Tibial nerve (tissue), 4 donors: ENCODE data around the gene SMAD6. TPM values are rescaled to one million over a fixed set of nuclear protein-coding genes. Genes with fewer than 3 reads are reported as not detected.
A peak's percentile ranks its signal among the peaks of the same experiment; 100 is the strongest.

Experiments used
- DNase-seq, 2 donors: peaks; one replicate each; pipeline ENCODE4 v3.0.0-alpha.2; 2019; ENCODE audit warnings: low spot score in 2 of 2
- H3K27ac ChIP-seq, 4 donors: fragments of 200-600 bp; sonication (generic) in 3 of 4; one replicate each; pipeline ENCODE4 v1.5.1; 2017 to 2019; ENCODE audit warnings: mild to moderate bottlenecking in 1 of 4
- H3K27me3 ChIP-seq, 2 donors: fragments of 200-600 bp; sonication (generic) in 1 of 2; one replicate each; pipeline versions ENCODE4 v1.5.1 to v1.6.0; 2017 to 2019
- H3K36me3 ChIP-seq, 3 donors: fragments of 200-600 bp; sonication (generic); one replicate each; pipeline ENCODE4 v1.5.1; 2018 to 2019
- H3K4me1 ChIP-seq, 4 donors: fragments of 200-600 bp; sonication (generic) in 3 of 4; one replicate each; pipeline ENCODE4 v1.5.1; 2017 to 2019
- H3K4me3 ChIP-seq, 4 donors: fragments of 200-600 bp; sonication (generic) in 3 of 4; one replicate each; pipeline ENCODE4 v1.5.1; 2017 to 2019; ENCODE audit warnings: mild to moderate bottlenecking in 1 of 4, moderate library complexity in 1 of 4
- H3K9me3 ChIP-seq, 4 donors: fragments of 200-600 bp; sonication (generic) in 3 of 4; one replicate each; pipeline ENCODE4 v1.5.1; 2017 to 2019
- CTCF ChIP-seq, 5 experiments: fragments of 200-600 bp in 3 of 5; fragments of 450-650 bp in 2 of 5; sonication (generic) in 3 of 5; IDR thresholded peaks; one replicate each; pipeline ENCODE4 v1.5.1; 2016 to 2019; ENCODE audit warnings: antibody characterized with exemption in 5 of 5, mild to moderate bottlenecking in 3 of 5, moderate library complexity in 2 of 5
- EP300 ChIP-seq, 2 donors: sonication (generic); formaldehyde crosslinking; IDR thresholded peaks; one replicate each; pipeline ENCODE4 v1.6.1; 2017; ENCODE audit warnings: antibody characterized with exemption in 2 of 2, mild to moderate bottlenecking in 1 of 2
- POLR2A ChIP-seq, 2 donors: fragments of 450-650 bp; IDR thresholded peaks; one replicate each; pipeline ENCODE4 v1.6.1; 2017; ENCODE audit warnings: antibody characterized with exemption in 2 of 2, mild to moderate bottlenecking in 2 of 2, moderate library complexity in 2 of 2
- WGBS, 2 donors: methylation state at CpG; one replicate each; pipeline ENCODE4 v1.1.5; 2018; 5-methylcytosine and 5-hydroxymethylcytosine counted together
- total RNA-seq, 4 donors: library from RNA; depleted of rRNA; stranded (reverse); fragments of >200 nt; gene quantifications; one replicate each; pipeline ENCODE4 v1.1.0, GENCODE V29; 2016

The SMAD6 gene
- total RNA-seq, 4 donors from 2014 or later = 41.9 to 57.2 (median 48.6) TPM

DNA sequence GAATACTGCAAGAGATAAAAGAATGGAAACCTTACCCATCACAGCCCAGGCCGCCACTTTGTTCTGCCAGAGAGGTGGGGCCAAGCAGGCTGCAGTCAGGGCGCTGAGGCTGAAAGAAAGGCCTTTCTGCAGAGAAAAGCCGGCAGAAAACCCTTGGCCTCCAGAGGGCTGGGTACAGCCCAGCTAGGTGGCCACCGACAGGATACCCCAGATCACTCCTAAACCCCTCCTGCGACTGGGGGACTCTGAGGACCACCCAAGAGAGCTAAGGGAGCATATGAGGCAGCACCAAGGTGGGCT, 69.3 kb downstream of the SMAD6 start:
- peaks cover 0 to 68% (median 30%) of the 10 kb centered on the region in 4 donors for H3K4me1 ChIP-seq
- H3K36me3 ChIP-seq = no peaks in the 10 kb centered on the region
- DNase-seq = no peak
- peak overlapping the region in 1 of 4 donors; percentile 23 for H3K27ac ChIP-seq
- no peaks in the 10 kb centered on the region for H3K9me3 ChIP-seq
- no peaks in the 10 kb centered on the region for H3K27me3 ChIP-seq
- 55 to 64% methylated on average over 5 of the region's 5 CpGs for WGBS, 2 donors
- no peak overlapping the region for H3K4me3 ChIP-seq
- TF ChIP-seq EP300 (IDR thresholded peaks at IDR 0.05) = no peak
- no peak for TF ChIP-seq POLR2A (IDR thresholded peaks at IDR 0.05)
- TF ChIP-seq CTCF (IDR thresholded peaks at IDR 0.05) = no peak

DNA sequence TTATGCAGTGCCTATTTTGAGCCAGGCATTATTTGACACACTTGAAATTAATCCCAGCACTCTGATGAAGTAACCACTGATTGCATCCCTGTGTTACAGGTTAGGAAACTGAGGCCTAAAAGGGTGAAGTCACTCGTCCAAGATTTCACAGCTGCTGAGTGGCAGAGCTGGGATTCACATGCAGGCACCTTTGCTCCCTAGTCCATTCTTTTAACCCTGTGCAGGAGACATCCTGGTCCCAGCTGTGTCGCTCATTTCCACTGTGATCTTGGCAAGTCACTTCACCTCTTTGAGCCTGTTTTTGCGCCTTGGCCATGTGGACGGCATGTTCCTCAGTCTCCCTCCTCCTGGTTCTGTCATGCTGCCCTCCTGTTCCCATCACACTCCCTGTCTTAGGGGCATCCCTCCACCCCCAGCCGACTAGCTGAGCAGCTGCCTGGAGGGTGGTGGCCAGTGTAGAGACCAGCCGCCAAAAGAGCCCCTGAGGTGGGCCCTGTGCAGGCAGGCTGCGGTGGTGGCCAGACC, 70.6 kb downstream of the SMAD6 start:
- no peaks in the 10 kb centered on the region for H3K27me3 ChIP-seq
- peaks cover 0 to 56% (median 25%) of the 10 kb centered on the region in 4 donors for H3K4me1 ChIP-seq
- no peaks in the 10 kb centered on the region for H3K9me3 ChIP-seq
- no peak overlapping the region for H3K4me3 ChIP-seq
- WGBS, 2 donors = 46 to 65% methylated on average over 7 of the region's 7 CpGs
- H3K36me3 ChIP-seq = no peaks in the 10 kb centered on the region
- DNase-seq = no peak
- peak overlapping the region in 3 of 4 donors; percentile 58 to 83 (median 79) for H3K27ac ChIP-seq
- TF ChIP-seq POLR2A (IDR thresholded peaks at IDR 0.05) (no peak), CTCF (IDR thresholded peaks at IDR 0.05) (no peak), EP300 (IDR thresholded peaks at IDR 0.05) (no peak)

DNA sequence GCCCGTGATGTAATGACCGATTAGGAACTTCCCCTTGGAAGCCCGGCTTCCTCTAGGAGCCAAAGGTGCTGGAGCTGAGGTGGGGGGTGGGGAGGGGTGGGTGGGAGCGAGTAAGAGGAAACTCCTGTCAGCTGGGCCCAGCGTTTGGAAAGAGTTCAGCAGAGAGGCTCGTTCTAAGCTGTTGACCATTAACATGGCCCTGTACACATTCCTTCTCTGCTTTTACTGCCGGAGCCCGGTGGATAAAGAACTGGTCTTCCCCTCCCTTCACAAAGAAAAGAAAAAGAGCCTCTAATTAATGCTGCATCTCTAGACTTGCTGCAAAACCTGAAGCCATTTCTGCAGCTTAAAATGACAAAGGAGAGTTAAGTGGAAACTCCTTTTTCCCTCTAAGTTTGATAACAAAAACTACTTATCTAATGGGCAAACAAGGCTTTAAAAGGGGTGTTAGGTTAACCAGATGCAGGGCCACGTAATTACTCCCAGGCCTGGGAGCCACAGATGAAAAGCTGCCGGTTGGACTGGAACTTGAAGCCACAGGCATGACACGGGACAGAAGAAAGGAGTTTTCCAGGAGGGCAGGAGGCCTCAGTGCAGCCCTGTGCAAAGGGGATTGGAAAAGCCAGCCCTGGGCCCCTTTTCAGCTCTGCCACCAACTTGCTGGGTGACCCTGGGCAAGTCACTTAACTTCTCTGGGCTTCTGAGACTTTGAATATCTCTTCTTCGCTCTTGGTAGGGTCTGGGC, 71.3 kb downstream of the SMAD6 start:
- Histone ChIP-seq H3K9me3 (no peaks in the 10 kb centered on the region), H3K4me1 (peaks cover 0 to 56% (median 25%) of the 10 kb centered on the region in 4 donors), H3K36me3 (no peaks in the 10 kb centered on the region), H3K4me3 (no peak overlapping the region), H3K27ac (peak overlapping the region; percentile 38 to 83 (median 68)), H3K27me3 (no peaks in the 10 kb centered on the region)
- DNase-seq = no peak
- 31 to 45% methylated on average over 11 to 12 of the region's 12 CpGs for WGBS, 2 donors
- no peak for TF ChIP-seq EP300 (IDR thresholded peaks at IDR 0.05)
- TF ChIP-seq CTCF (IDR thresholded peaks at IDR 0.05) = no peak
- TF ChIP-seq POLR2A (IDR thresholded peaks at IDR 0.05) = no peak

DNA sequence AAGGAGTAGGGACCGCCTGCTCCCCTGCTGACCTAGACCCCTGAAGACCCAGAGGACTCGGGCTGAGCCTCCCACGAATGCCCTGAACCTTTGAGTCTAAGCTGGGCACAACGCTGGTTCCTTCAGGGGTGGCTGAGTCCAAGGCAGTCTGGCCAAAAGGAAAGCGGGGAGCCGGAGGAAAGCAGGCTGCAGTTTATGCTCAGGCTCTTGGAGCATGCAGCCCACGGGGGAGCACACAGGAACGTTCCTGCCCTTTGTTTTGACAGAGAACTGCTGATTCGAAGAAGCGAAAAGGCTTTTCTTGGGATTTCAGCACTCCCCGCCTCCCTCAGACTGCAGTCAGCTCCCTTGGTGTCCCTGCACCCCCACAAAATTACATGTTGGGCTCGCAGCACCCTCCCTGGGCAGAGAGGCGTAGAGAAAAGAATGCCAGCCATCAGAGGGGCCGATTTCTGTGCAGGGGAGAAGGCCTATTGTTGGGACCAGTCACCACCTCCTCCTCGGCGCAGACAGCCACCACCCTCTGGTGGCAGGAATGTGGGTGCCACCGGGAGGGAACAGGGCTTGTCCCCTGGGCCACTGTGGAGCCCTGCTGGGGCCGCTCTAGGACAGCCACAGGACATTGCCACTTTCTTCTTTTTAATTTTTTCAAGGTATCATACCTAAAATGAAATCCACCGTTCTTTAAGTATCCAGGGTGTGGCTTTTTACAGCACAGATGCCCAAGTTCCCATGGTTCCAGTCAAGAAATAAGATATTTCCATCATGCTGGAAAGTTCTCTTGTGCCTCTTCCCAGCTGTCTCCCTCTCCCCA, 72.2 kb downstream of the SMAD6 start:
- peak overlapping the region; percentile 38 to 83 (median 68) for H3K27ac ChIP-seq
- no peaks in the 10 kb centered on the region for H3K9me3 ChIP-seq
- TF ChIP-seq CTCF (IDR thresholded peaks at IDR 0.05) (peak; percentile 97 to 99 (median 98)), POLR2A (IDR thresholded peaks at IDR 0.05) (no peak), EP300 (IDR thresholded peaks at IDR 0.05) (peak in 1 of 2 donors; percentile 76)
- no peaks in the 10 kb centered on the region for H3K36me3 ChIP-seq
- peak; percentile 83 to 89 for DNase-seq
- H3K27me3 ChIP-seq = no peaks in the 10 kb centered on the region
- peaks cover 0 to 62% (median 25%) of the 10 kb centered on the region in 4 donors for H3K4me1 ChIP-seq
- WGBS, 2 donors = 21 to 30% methylated on average over 15 to 19 of the region's 19 CpGs
- no peak overlapping the region for H3K4me3 ChIP-seq
